HG02623 (cell line): Measurements from ENCODE around the gene NOC4L.

Source experiments
- ATAC-seq: cut with Tn5 transposase; IDR thresholded peaks from one replicate; pipeline ENCODE4 v1.9.1; 2021; ENCODE audit warnings: moderate library complexity; ENCODE audit not compliant: unreplicated experiment

The NOC4L gene

DNA sequence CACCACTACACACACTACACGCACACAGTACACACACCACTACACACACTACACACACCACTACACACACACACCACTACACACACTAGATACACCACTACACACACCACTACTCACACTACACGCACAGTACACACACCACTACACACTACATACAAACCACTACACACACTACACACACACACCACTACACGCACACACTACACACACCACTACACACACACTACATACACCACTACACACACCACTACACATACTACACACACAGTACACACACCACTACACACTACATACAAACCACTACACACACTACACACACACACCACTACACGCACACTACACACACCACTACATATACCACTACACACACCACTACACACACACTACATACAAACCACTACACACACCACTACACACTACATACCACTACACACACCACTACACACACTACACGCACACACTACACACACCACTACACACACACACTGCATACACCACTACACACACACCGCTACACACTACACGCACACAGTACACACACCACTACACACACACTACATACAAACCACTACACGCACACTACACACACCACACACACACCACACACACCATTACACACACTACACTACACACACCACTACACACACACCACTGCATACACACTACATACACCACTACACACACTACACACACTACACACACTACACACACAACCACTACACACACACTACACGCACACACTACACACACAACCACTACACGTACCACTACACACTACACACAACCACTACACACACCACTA, 11.7 kb downstream of the NOC4L start:
- no peak for ATAC-seq

DNA sequence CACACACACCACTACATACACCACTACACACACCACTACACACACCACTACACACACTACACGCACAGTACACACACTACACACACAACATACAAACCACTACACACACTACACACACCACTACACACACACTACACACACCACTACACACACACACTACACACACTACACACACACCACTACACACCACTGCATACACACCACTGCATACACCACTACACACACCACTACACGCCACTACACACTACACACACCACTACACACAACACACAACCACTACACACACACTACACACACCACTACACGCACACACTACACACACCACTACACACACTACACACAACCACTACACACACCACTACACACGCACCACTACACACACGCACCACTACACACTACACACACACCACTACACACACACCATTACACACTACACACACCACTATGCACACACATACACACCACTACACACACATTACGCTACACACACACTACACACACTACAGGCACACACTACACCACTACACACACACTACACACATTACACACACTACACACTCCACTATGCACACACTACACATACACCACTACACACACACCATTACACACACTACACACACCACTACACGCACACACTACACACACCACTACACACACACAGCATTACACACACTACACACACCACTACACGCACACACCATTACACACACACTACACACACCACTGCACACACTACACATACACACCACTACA, 12.5 kb downstream of the NOC4L start:
- no peak for ATAC-seq

- ATAC-seq = no peak
Observed at GRCh38 chr12:132157733-132158409, 13.6 kb downstream of the NOC4L start.

GRCh38 chr12:132158677-132159554, 14.7 kb downstream of the NOC4L start:
- ATAC-seq = no peak

GRCh38 chr12:132159555-132160003, 15.3 kb downstream of the NOC4L start:
- ATAC-seq = no peak

GRCh38 chr12:132160016-132160415, 15.8 kb downstream of the NOC4L start:
- ATAC-seq = no peak

- no peak for ATAC-seq
Observed at GRCh38 chr12:132160601-132161035, 16.4 kb downstream of the NOC4L start.

DNA sequence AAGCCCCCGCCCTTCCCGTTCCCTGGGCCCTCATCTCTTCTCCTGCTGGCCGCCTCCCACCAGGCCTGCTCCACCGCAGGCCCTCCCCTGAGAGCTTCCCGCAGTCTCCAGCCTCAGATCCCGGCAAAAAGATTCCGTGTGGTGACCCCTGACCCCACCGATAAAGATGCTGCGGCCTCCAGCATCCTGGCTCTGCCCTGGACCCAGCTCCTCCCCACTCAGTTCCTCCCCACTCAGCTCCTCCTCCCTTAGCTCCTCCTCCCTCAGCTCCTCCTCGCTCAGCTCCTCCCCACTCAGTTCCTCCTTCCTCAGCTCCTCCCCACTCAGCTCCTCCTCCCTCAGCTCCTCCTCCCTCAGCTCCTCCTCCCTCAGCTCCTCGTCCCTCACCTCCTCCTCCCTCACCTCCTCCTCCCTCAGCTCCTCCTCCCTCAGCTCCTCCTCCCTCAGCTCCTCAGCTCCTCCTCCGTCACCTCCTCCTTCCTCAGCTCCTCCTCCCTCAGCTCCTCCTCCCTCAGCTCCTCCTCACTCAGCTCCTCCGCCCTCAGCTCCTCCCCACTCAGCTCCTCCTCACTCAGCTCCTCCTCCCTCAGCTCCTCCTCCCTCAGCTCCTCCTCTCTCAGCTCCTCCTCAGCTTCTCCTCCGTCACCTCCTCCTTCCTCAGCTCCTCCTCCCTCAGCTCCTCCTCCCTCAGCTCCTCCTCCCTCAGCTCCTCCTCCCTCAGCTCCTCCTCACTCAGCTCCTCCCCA, 17.0 kb downstream of the NOC4L start:
- no peak for ATAC-seq

DNA sequence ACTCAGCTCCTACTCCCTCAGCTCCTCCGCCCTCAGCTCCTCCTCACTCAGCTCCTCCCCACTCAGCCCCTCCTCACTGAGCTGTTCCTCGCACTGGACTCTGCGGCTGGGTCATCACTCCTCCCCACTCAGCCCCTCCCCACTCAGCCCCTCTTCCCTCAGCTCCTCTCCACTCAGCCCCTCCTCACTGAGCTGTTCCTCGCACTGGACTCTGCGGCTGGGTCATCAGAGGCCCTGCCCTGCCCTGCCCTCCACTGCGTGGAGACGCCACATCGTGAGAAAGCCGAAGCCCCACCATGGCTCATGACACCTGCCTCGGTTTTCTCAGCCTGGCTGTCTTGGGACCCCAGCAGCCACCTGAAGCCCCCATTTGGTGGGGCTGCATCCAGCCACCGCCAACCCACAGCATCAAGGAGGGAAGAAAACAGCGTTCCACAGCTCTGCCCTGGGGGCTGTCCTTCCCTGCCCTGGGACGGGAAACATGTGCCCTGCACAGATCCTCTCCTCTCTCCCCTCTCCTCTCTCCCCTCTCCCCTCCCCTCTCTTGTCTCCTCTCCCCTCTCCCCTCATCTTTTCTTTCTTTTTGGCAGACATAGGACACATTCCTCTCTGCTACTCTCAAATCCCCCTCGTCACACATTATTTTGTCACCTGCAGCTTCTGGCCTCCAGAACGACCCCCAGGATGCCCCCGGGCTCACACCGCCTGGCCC, 17.7 kb downstream of the NOC4L start:
- ATAC-seq = no peak

- no peak for ATAC-seq
Observed at GRCh38 chr12:132162508-132163031, 18.3 kb downstream of the NOC4L start.

DNA sequence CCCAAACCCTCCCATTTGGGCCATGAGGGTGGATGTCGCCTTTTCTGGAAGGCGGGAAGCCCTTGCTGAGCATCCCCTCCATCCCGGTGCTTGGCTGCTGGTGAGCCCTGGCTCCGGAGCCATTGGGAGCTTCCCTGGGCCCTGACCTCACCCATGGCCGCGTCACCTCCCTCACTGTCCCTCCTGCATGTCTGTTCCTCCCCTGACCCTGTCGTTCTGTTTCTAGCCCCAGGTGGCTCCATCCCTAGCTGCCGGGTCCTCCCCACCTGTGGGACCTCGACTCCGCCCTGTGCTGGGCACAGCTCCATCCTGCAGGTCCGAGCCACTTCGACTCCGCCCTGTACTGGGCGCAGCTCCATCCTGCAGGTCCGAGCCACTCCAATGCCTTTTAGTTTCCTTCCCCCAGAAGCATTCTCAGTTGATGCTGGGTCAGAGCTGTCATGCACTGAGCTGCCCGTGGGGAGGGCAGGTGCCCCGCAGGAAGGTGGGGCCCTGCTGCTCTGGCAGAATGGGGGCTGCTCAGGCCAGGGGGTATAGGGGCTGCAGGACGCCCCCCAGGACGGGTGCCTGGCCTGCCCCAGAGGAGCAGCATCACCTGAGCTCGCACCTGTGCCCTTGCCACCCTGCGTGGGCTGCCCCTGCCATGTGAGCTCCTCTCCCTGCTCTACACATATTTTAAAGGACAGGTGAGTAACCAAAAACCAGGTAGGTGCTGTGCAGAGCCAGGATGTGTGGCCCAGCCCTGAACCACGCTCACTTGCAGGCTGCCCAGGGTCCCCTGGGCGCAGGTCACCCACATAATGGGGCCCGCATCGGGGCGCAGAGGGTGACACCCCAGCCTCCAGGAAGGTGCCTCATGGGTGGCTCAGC, 19.0 kb downstream of the NOC4L start:
- ATAC-seq = no peak

- ATAC-seq = no peak
Observed at GRCh38 chr12:132163911-132164288, 19.6 kb downstream of the NOC4L start.

DNA sequence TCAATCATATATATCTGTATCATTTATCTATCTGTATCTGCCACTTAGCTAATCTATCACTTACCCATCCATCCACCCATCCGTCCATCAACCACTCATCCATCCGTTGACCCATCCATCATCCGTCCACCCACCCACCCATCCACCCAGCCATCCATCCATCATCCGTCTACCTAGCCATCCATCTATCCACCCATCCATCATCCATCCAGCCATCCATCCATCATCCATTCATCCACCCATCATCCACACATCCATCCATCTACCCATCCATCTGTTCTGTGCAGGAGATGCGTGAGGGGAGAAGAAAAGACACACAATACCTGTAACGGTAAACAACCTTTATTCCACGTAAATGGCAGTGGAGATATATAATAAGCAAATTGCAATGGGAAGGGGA, 20.2 kb downstream of the NOC4L start:
- no peak for ATAC-seq

DNA sequence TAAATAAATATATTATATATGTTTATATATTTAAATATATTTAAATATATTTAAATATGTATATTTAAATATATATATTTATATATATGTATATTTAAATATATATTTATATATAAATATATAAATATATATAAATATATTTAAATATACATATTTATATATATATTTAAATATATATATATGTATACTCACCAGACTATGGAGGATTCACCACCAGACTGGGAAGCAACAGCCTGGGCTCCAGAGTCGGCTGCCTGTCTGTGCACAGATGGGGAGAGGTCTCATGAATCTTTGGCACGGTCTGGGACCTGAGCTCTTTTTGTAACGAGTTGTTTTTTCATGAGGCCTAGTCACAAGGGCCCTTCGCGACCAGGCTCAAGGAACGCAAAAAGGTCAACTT, 21.3 kb downstream of the NOC4L start:
- ATAC-seq = no peak

DNA sequence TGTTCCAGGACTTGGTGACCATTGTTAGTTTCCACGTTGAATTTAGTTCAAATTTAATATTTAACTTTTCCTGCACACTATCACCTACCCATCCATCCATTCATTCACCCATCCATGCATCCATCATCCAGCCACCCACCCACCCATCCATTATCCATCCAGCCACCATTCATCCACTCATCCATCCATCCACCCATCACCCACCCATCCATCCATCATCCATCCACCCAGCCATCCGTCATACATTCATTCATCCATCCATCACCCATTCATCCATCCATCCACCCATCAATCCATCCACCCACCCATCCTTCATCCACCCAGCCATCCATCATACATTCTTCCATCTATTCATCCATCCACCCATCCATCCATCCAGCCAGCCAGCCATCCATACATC, 21.8 kb downstream of the NOC4L start:
- no peak for ATAC-seq

DNA sequence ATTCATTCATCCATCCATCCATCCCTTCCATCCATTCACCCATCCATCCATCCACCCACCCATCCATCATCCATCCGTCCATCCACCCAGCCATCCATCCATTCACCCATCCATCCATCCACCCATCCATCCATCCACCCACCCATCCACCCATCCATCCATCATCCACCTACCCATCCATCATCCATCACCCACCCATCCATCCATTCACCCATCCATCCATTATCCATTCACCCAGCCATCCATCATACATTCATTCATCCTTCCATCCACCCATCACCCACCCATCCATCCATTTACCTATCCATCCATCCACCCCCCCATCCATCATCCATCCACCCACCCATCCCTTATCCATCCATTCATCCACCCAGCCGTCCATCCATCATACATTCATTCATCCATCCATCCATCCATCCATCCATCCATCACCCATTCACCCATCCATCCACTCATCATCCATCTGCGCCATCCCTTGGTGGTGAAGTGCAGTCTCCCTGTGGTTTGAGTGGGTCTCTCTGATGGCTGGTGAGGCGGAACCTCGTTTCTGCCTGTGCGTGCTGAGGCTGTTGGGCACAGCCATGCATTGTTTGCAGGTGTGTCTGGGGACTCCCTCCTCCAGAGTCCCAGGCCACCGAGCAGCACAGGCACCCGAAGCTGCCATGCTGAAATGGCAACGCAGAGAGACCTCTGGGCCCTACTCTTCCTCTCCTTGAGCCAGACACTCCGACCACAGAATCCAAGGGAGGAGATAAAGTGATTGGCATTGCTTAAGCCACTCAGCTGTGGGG, 22.7 kb downstream of the NOC4L start:
- no peak for ATAC-seq

GRCh38 chr12:132167611-132168310, 23.5 kb downstream of the NOC4L start:
- ATAC-seq = no peak
